ENCODE results near the gene ASTN2. TPM values are rescaled to one million over a fixed set of nuclear protein-coding genes. Genes with fewer than 3 reads are reported as not detected.

The ASTN2 gene
- total RNA-seq, 1 donor: 5.6 TPM

- no peak overlapping the region for H3K4me3 ChIP-seq (ENCODE audit: low read depth, low read length)
- no peak for TF ChIP-seq CTCF (IDR thresholded peaks at IDR 0.05; ENCODE audit: insufficient read depth, low read length)
- no peak for DNase-seq (ENCODE audit: low read depth)
Observed at GRCh38 chr9:117204971-117205370, 209.9 kb downstream of the ASTN2 start.

- DNase-seq (ENCODE audit: low read depth): no peak
- H3K4me3 ChIP-seq (ENCODE audit: low read depth, low read length): no peak overlapping the region
- TF ChIP-seq CTCF (IDR thresholded peaks at IDR 0.05; ENCODE audit: insufficient read depth, low read length): no peak
Observed at GRCh38 chr9:117191504-117192261, 223.2 kb downstream of the ASTN2 start.

GRCh38 chr9:117189121-117189520 lies 225.7 kb downstream of the ASTN2 start:
- DNase-seq (ENCODE audit: low read depth): no peak
- no peak for TF ChIP-seq CTCF (IDR thresholded peaks at IDR 0.05; ENCODE audit: insufficient read depth, low read length)
- H3K4me3 ChIP-seq (ENCODE audit: low read depth, low read length): no peak overlapping the region

GRCh38 chr9:117188394-117188793 lies 226.5 kb downstream of the ASTN2 start:
- H3K4me3 ChIP-seq (ENCODE audit: low read depth, low read length): no peak overlapping the region
- no peak for TF ChIP-seq CTCF (IDR thresholded peaks at IDR 0.05; ENCODE audit: insufficient read depth, low read length)
- DNase-seq (ENCODE audit: low read depth): no peak

- H3K4me3 ChIP-seq (ENCODE audit: low read depth, low read length): no peak overlapping the region
- no peak for TF ChIP-seq CTCF (IDR thresholded peaks at IDR 0.05; ENCODE audit: insufficient read depth, low read length)
- DNase-seq (ENCODE audit: low read depth): no peak
Observed at GRCh38 chr9:117187498-117187897, 227.4 kb downstream of the ASTN2 start.

GRCh38 chr9:117184173-117184572 lies 230.7 kb downstream of the ASTN2 start:
- DNase-seq (ENCODE audit: low read depth): no peak
- H3K4me3 ChIP-seq (ENCODE audit: low read depth, low read length): no peak overlapping the region
- TF ChIP-seq CTCF (IDR thresholded peaks at IDR 0.05; ENCODE audit: insufficient read depth, low read length): no peak

- DNase-seq (ENCODE audit: low read depth): no peak
- no peak for TF ChIP-seq CTCF (IDR thresholded peaks at IDR 0.05; ENCODE audit: insufficient read depth, low read length)
- H3K4me3 ChIP-seq (ENCODE audit: low read depth, low read length): no peak overlapping the region
Observed at GRCh38 chr9:117182046-117182445, 232.8 kb downstream of the ASTN2 start.

All from fibroblast of the aortic adventitia (primary cell).